A549 (cell line): ENCODE measurements around the gene KCNQ1. TPM values are rescaled to one million over a fixed set of nuclear protein-coding genes. Genes with fewer than 3 reads are reported as not detected.

Source experiments
- ATAC-seq, 2 experiments: fragments of 200-7000 bp in 1 of 2; fragments of >200 bp in 1 of 2; cut with Nextera tagmentation in 1 of 2; cut with Tn5 transposase in 1 of 2; 3 replicates each; pipeline versions ENCODE4 v1.8.0 to v1.9.1; 2018 to 2020; ENCODE audit warnings: mild to moderate bottlenecking in 1 of 2, moderate library complexity in 1 of 2
- CTCF ChIA-PET: fragments of 300-600 bp; sonication (Branson Sonifier 250); formaldehyde crosslinking; extraction: SDS; loops from one replicate; lab custom pipeline; 2021; ENCODE audit warnings: antibody characterized with exemption, inconsistent platforms; lab: Yijun Ruan, JAX
- POLR2A ChIA-PET: fragments of 350-600 bp; formaldehyde crosslinking; extraction: SDS; loops from one replicate; lab custom pipeline; 2021; ENCODE audit warnings: antibody characterized with exemption, inconsistent platforms; lab: Yijun Ruan, JAX
- DNase-seq, 2 experiments: peaks; one replicate each; pipeline versions ENCODE4 v3.0.0 to v3.0.0-alpha.2; 2011 to 2016; ENCODE audit warnings: low read depth in 1 of 2, low spot score in 1 of 2
- FAIRE-seq: peaks from 2 replicates; lab custom pipeline; 2011; peaks lifted over from hg19 to GRCh38; lab: Jason Lieb, UNC
- H3K27ac ChIP-seq, 2 experiments: fragments of >200 bp; sonication (Bioruptor Twin); formaldehyde crosslinking; 3 replicates each; pipeline ENCODE4 v1.5.1; 2016 to 2017
- H3K4me1 ChIP-seq: fragments of >200 bp; sonication (Bioruptor Twin); formaldehyde crosslinking; 3 replicates; pipeline ENCODE4 v1.6.1; 2016
- H3K4me2 ChIP-seq: fragments of >200 bp; sonication (Bioruptor Twin); formaldehyde crosslinking; 3 replicates; pipeline ENCODE4 v1.6.1; 2016
- H3K4me3 ChIP-seq: fragments of >200 bp; sonication (Bioruptor Twin); formaldehyde crosslinking; 3 replicates; pipeline ENCODE4 v1.5.1; 2016
- H3K9me3 ChIP-seq: fragments of >200 bp; sonication (Bioruptor Twin); formaldehyde crosslinking; 3 replicates; pipeline ENCODE4 v1.6.1; 2016
- CBX8 ChIP-seq: fragments of 200-600 bp; sonication (generic); IDR thresholded peaks from 2 replicates; pipeline ENCODE4 v1.6.1; 2016
- CHD4 ChIP-seq: fragments of 200-600 bp; sonication (generic); IDR thresholded peaks from 2 replicates; pipeline ENCODE4 v1.6.1; 2016; ENCODE audit warnings: antibody characterized with exemption, mild to moderate bottlenecking, borderline replicate concordance
- JUN ChIP-seq, 2 experiments: fragments of >200 bp; sonication (Bioruptor Twin); formaldehyde crosslinking; IDR thresholded peaks; 2 replicates in 1 of 2; 3 replicates in 1 of 2; pipeline ENCODE4 v1.6.1; 2016 to 2017
- JUNB ChIP-seq: fragments of >200 bp; sonication (Bioruptor Twin); formaldehyde crosslinking; IDR thresholded peaks from 2 replicates; pipeline ENCODE4 v1.6.1; 2016
- NPAS2 ChIP-seq: fragments of 250-450 bp; sonication (Bioruptor Pico); IDR thresholded peaks from 2 replicates; pipeline ENCODE4 v1.8.0; 2022; ENCODE audit warnings: mild to moderate bottlenecking, moderate library complexity, borderline replicate concordance
- NR3C1 ChIP-seq: fragments of >200 bp; sonication (Bioruptor Twin); formaldehyde crosslinking; IDR thresholded peaks from 3 replicates; pipeline ENCODE4 v1.6.1; 2017
- POLR2A ChIP-seq: IDR thresholded peaks from 2 replicates; pipeline ENCODE4 v1.6.1; 2012; ENCODE audit warnings: mild to moderate bottlenecking, low read length
- RAD21 ChIP-seq, 2 experiments: fragments of >200 bp in 1 of 2; sonication (Bioruptor Twin) in 1 of 2; formaldehyde crosslinking in 1 of 2; IDR thresholded peaks in 1 of 2; conservative IDR thresholded peaks in 1 of 2; 2 replicates in 1 of 2; 3 replicates in 1 of 2; pipeline ENCODE4 v1.6.1; 2012 to 2018; ENCODE audit warnings: inconsistent platforms in 1 of 2
- RNF2 ChIP-seq: fragments of 200-600 bp; sonication (generic); IDR thresholded peaks from 2 replicates; pipeline ENCODE4 v1.6.1; 2016; ENCODE audit warnings: low read depth, mild to moderate bottlenecking, antibody characterized with exemption, moderate library complexity, borderline replicate concordance
- ZNF302 ChIP-seq: fragments of 250-450 bp; sonication (Bioruptor Pico); IDR thresholded peaks from 2 replicates; pipeline ENCODE4 v1.9.0; 2021; ENCODE audit warnings: inconsistent platforms, mild to moderate bottlenecking, moderate library complexity
- WGBS: methylation state at CpG from one replicate; pipeline ENCODE4 v1.1.6; 2017; ENCODE audit errors: missing lambda C conversion rate; 5-methylcytosine and 5-hydroxymethylcytosine counted together
- polyA plus RNA-seq, 4 experiments: library from polyadenylated mRNA; depleted of rRNA in 3 of 4; stranded (reverse); fragments of >200 nt; fragmentation: RNase III in 1 of 4; extraction: RNeasy Plus Mini Kit Qiagen cat#74134 plus additional on column Dnase treatment in 1 of 4; gene quantifications; 2 replicates in 3 of 4; 3 replicates in 1 of 4; pipeline ENCODE4 v1.2.3, GENCODE V29; 2011 to 2017
- TF ChIP-seq, protein P1 (sequence below): fragments of >200 bp; sonication (Bioruptor Twin); formaldehyde crosslinking; IDR thresholded peaks from 3 replicates; pipeline ENCODE4 v1.6.1; 2016
- TF ChIP-seq, protein P2 (sequence below): IDR thresholded peaks from 2 replicates; pipeline ENCODE4 v1.6.1; 2012; ENCODE audit warnings: low read depth, borderline replicate concordance
- TF ChIP-seq, protein P3 (sequence below): fragments of 150-350 bp; IDR thresholded peaks from 2 replicates; pipeline ENCODE4 v1.6.1; 2014; ENCODE audit warnings: low read depth, mild to moderate bottlenecking, low read length
- TF ChIP-seq, protein P4 (sequence below): fragments of 250-450 bp; sonication (Bioruptor Pico); IDR thresholded peaks from 2 replicates; pipeline ENCODE4 v1.5.0; 2021; ENCODE audit warnings: mild to moderate bottlenecking, moderate library complexity, borderline replicate concordance

Gene KCNQ1
- polyA plus RNA-seq, 2 of the 4 experiments (the other 2 are of a cell fraction), result 0.14 to 0.17 TPM

DNA sequence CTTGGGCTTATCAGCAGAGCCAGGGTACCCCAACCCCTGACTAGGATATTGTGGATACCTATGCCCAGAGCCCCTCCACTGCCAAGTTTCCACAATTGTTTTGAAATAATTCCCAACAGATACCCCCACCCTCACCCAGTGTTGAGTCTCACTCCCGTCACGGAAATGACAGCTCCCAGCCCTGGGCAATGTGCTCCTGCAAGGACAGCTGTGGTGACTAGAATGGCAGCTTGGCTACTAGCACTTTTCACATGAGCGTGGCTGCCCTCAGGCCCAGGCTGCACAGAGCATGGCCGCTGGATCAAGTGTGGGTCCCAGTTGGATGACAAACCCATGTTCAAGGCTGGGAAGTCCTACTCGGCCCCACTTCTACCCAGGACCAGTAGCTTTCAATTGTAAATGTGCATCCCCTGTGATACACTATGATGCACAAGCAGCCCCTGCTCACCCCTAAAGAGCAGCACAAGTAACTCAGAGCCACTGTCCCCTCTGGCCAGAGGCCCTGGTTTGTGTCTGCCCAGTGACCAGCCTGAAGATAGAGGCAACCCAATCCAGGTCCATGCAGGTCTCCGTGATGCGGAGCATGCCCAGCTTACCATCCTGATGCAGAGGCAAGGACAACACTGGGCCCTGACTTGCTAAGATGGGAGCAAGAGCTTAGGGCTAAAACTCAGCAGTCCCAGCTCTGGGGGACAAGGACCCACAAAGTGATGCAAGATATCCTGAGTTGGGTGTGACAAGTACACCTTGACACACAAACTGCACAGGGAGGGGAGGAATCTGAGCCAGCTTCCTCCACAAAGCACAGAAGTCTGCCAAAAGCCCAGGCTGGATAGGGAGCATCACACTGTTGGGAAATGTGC, 241.8 kb downstream of the KCNQ1 start:
- 87% methylated on average over 7 of the region's 7 CpGs for WGBS

DNA sequence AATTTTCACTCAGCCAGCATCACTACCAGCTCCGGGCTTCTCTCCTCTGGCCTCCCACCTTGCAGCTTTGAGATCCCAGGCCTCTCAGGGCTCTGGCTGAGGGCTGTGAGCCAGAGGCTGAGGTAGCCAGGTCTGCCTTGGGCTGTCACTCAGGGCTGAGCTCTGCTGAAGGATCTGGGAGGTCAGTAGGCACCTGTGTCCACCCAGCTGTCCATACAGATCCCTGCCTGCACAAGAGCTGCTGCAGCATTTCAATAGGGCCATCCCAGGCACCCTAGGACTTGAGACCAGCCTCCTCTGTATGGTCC, 242.4 kb downstream of the KCNQ1 start:
- no peaks in the 10 kb centered on the region for H3K9me3 ChIP-seq
- WGBS, result 75% methylated on average over 1 of the region's 1 CpG
- H3K27ac ChIP-seq, result no peak overlapping the region
- DNase-seq (no peak), FAIRE-seq (no peak), ATAC-seq (no peak; a peak in 1 of 6 replicates)
- no peak overlapping the region for H3K4me3 ChIP-seq
- POLR2A ChIA-PET, result no interaction called here
- CTCF ChIA-PET, result interaction anchor here (0.8 to 2.0 kb wide), 5 partner anchors 8 to 205 kb away, joined by 3 to 11 read pairs (median 4); no protein-coding TSS in a partner anchor
- H3K4me2 ChIP-seq, result no peak overlapping the region
- TF ChIP-seq ZNF302 (no peak), JUN (IDR thresholded peaks at IDR 0.05) (no peak), RAD21 (conservative IDR thresholded peaks at IDR 0.05 in 1 of 2, IDR thresholded peaks at IDR 0.05 in 1 of 2) (no peak), JUNB (no peak), POLR2A (no peak)
- TF ChIP-seq, protein P1, sequence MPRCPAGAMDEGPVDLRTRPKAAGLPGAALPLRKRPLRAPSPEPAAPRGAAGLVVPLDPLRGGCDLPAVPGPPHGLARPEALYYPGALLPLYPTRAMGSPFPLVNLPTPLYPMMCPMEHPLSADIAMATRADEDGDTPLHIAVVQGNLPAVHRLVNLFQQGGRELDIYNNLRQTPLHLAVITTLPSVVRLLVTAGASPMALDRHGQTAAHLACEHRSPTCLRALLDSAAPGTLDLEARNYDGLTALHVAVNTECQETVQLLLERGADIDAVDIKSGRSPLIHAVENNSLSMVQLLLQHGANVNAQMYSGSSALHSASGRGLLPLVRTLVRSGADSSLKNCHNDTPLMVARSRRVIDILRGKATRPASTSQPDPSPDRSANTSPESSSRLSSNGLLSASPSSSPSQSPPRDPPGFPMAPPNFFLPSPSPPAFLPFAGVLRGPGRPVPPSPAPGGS, result no peak
- TF ChIP-seq, protein P2, sequence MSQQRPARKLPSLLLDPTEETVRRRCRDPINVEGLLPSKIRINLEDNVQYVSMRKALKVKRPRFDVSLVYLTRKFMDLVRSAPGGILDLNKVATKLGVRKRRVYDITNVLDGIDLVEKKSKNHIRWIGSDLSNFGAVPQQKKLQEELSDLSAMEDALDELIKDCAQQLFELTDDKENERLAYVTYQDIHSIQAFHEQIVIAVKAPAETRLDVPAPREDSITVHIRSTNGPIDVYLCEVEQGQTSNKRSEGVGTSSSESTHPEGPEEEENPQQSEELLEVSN, result no peak
- TF ChIP-seq, protein P3, sequence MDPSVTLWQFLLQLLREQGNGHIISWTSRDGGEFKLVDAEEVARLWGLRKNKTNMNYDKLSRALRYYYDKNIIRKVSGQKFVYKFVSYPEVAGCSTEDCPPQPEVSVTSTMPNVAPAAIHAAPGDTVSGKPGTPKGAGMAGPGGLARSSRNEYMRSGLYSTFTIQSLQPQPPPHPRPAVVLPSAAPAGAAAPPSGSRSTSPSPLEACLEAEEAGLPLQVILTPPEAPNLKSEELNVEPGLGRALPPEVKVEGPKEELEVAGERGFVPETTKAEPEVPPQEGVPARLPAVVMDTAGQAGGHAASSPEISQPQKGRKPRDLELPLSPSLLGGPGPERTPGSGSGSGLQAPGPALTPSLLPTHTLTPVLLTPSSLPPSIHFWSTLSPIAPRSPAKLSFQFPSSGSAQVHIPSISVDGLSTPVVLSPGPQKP, result no peak
- H3K4me1 ChIP-seq, result no peaks in the 10 kb centered on the region

More for the DNA sequence above, 241.8 kb downstream of the KCNQ1 start:
- Histone ChIP-seq H3K4me2 (no peak overlapping the region), H3K4me3 (no peak overlapping the region), H3K27ac (no peak overlapping the region), H3K4me1 (no peaks in the 10 kb centered on the region), H3K9me3 (no peaks in the 10 kb centered on the region)
- CTCF ChIA-PET, result interaction anchor here (0.8 to 2.0 kb wide), 5 partner anchors 9 to 205 kb away, joined by 3 to 11 read pairs (median 4); no protein-coding TSS in a partner anchor
- no peak for FAIRE-seq
- TF ChIP-seq NR3C1, result no peak
- TF ChIP-seq CBX8, result no peak
- TF ChIP-seq RNF2, result no peak
- no peak for TF ChIP-seq CHD4
- TF ChIP-seq, protein P4, sequence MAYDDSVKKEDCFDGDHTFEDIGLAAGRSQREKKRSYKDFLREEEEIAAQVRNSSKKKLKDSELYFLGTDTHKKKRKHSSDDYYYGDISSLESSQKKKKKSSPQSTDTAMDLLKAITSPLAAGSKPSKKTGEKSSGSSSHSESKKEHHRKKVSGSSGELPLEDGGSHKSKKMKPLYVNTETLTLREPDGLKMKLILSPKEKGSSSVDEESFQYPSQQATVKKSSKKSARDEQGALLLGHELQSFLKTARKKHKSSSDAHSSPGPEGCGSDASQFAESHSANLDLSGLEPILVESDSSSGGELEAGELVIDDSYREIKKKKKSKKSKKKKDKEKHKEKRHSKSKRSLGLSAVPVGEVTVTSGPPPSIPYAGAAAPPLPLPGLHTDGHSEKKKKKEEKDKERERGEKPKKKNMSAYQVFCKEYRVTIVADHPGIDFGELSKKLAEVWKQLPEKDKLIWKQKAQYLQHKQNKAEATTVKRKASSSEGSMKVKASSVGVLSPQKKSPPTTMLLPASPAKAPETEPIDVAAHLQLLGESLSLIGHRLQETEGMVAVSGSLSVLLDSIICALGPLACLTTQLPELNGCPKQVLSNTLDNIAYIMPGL, result no peak
- DNase-seq, result no peak
- POLR2A ChIA-PET, result no interaction called here
- ATAC-seq, result no peak

DNA sequence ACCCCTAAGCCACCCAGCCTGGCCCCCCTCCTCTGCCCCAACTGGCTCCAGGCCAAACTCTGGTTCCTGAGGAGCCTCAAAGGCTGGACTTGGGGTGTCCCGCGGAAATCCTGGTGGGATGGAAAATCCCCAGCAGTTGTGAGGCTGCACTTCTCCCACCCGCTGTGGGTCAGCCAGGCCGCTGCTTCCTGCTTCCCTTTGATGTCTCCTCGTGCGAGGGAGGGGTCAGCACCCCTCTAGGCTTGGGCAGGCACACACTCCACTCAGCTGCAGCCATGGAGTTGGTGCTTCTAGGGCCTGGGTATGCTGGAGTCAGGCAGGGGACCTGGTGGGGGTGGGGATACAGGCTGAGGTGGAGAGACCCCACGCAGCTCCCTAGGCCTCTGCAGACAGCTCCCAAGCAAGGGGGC, 243.0 kb downstream of the KCNQ1 start:
- FAIRE-seq (no peak), DNase-seq (no peak), ATAC-seq (no peak)
- ChIA-PET CTCF (interaction anchor here (0.6 to 2.0 kb wide), 3 partner anchors 20 to 204 kb away, joined by 3 to 7 read pairs (median 5); no protein-coding TSS in a partner anchor), POLR2A (no interaction called here)
- Histone ChIP-seq H3K4me1 (no peaks in the 10 kb centered on the region), H3K4me3 (no peak overlapping the region), H3K4me2 (no peak overlapping the region), H3K9me3 (no peaks in the 10 kb centered on the region), H3K27ac (no peak overlapping the region)
- no CpG with 5 or more reads among the region's 7 CpGs for WGBS
- TF ChIP-seq NPAS2 (CRISPR knock-in tag), result no peak
